HG03469 (cell line): Measurements from ENCODE around the gene TAF3.
"Not testable (repeated sequence)": the region's sequence is repeated elsewhere in the genome, so short reads cannot be mapped to it uniquely, and the experiment has no call there.

Experiments used
- ATAC-seq: cut with Tn5 transposase; IDR thresholded peaks from one replicate; pipeline ENCODE4 v1.9.1; 2021; ENCODE audit warnings: mild to moderate bottlenecking, moderate library complexity, moderate number of reproducible peaks; ENCODE audit not compliant: unreplicated experiment

Gene TAF3

DNA sequence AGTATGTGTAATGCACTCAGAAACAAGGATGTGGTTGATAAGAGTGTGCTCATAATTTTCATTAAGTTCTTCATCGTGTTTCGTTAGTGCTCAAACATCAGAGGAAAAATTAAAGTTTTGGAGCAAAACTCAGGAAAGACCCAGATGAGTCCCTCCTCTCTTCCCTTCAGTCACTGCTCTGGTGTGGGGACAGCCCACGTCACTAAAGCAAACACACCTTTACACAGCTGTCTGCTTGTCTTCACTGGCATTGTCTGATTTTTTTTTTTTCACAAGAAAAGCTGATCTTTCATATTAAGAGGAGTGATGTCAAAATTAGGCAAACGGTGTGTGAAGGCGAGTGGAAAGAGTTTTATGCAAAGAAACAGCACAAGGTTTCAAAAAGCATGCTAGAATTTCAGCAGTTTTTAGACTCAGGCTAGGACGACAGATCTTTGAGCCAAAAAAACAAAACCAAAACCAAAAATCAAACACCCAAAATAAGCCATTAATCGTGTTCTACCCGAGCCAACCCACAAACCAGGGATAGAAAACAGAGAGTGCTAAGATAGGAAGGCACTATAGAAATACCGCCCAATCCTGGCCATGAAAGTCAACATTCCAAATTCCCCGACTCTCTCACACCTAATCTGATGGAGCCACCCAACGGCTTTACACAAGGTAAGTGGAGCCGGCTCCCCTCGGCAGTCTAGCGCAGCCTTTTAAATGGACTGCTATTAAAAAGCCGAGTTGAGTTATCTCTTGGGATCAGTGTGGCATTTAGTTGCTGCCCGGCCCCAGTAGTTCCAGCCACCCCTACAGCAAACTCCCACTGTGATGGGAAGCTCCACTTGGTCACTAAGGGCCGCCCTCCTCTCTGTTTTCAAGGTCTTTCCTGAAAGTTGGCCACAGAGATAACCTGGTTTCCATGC lies 208.3 kb downstream of the TAF3 start:
- ATAC-seq = no peak

- ATAC-seq = not testable (repeated sequence)
These were observed 212.9 kb downstream of the TAF3 start for GRCh38 chr10:8031211-8031610.

DNA sequence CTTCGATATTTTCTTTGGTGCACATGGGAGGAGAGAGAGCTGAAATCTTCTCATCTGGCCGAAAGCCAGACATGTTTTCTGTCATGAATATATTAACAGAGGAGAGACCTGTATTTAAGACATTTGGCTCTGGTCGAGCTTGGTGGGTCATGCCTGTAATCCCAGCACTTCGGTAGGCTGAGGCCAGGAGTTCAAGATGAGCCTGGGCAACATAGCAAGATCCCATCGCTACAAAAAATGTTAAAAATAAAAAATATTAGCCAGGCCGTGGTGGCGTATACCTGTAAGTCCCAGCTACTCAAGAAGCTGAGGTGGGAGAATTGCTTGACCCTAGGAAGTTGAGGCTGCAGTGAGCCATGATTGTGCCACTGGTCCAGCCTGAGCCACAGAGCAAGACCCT lies 214.3 kb downstream of the TAF3 start:
- ATAC-seq = no peak

DNA sequence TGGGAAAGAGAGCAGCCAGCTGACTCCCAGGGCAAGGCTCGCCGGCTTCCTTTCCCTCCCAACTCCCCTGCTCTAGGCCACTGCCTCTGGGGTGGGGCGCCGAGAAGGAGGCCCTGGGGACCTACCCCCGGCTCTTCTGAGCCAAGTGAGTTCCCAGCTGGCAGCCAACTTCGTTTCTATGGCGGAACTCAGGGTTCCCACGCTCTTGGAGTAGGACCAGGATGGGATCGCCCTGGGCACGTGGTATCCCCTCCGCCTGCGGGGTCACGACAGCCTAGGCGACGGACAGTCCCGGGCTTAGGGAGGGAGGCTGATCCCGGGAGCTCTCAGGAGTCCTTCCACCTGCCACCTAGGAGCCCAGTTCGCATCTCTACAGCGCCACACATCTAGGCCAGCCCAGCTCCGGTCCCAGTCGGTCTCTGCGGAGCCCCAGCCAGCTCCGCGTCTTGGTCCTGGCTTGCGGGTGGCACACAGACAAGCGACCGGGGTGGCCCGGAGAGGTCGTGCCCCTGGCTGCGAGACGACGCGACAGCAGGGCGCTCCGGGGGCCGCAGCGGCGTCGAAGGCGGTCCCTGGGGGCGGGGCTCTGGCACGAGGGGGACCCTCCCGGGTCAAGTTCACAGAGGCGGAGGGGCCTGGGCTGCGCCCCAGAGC lies 215.6 kb downstream of the TAF3 start:
- no peak for ATAC-seq

DNA sequence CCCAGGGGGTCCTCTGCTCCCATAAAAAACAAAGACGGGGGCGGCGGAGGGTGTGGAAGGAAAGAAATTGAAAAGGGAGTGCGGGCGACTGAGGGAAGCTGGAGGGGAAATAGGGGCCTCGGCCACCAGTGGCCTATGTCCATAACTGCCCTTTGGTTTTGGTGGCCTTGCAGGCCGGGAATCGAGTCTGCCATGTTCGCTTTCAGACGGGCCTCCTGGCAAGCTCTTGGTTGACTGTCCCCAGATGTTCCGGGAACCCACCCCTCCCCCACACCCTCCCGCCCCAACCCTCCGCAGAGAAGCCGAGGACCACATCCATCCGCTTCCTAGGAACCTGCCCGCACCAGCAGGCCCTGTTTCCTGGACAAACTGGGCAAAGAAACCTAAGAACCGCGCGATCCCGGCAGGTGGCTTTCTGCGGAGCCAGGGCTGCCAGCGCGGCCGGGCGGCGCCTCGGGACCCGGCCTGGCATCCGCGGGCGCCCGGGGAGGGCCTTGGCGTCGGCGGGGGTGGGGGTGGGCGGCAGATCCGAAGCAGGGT lies 216.2 kb downstream of the TAF3 start:
- ATAC-seq = no peak

GRCh38 chr10:8035006-8035640 lies 216.8 kb downstream of the TAF3 start:
- ATAC-seq = no peak

- no peak for ATAC-seq
These were observed 217.6 kb downstream of the TAF3 start for GRCh38 chr10:8035641-8036470.

DNA sequence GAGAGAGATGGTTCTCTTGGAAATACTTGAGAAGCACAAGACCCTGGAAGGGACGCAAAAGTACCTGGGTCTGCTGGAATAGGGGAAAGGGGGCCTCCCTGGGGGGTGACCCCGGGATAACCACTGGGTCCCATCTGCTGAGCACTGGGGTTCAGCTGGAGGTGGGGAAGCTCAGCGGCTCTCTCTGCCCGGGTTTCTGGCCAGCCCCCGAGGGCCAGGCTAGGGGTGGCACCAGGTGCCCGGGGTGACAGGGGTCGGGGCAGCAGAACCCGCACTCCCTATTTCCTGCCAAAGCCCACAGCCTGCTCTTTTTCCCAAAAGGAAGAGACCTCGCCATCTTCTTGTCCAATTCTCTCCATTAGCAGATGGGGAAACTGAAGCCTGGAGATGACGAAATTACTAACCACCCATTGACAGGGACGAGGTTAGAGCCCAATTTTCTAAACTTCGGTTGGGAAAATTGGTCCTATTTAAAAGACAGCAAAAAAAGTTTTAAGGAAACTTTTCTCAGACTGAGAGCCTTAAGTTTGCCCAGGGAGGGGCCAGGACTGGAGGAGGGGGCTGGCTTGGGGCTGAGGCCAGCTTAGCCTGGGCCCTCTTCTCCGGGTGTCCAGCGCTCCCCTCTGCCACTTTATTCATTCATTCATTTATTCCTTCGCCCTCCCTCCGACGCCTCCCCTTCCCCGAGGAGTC lies 218.3 kb downstream of the TAF3 start:
- ATAC-seq = no peak

- no peak for ATAC-seq
These were observed 219.0 kb downstream of the TAF3 start for GRCh38 chr10:8037199-8037801.

GRCh38 chr10:8037941-8038894 lies 219.9 kb downstream of the TAF3 start:
- ATAC-seq = no peak

DNA sequence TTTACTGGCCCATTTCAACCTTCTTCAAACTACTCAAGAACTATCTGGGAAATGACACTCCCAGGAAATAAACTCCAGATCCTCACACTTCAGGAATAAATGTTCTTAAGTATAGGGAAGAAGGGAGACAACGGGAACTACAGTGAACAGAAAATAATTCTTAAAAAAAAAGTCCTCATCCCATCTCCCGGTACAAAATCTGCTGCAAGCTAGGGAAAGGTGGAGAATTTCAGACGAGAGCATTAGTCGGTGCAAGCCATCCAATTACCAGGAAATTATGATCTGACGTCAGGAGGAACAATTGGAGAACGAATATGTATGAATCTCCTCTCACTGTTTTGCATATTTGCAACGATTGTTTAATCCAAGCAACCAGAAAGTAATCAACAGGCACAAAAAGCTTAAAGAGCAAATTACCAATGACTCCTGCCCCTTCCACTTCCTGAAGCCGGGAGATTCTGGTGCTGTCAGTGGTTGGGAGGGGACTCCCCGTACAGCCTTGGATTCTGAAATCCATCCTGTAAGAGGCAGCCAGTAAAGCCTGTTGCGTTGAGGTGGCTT lies 221.1 kb downstream of the TAF3 start:
- no peak for ATAC-seq

- ATAC-seq = no peak
These were observed 222.3 kb downstream of the TAF3 start for GRCh38 chr10:8040651-8041050.

DNA sequence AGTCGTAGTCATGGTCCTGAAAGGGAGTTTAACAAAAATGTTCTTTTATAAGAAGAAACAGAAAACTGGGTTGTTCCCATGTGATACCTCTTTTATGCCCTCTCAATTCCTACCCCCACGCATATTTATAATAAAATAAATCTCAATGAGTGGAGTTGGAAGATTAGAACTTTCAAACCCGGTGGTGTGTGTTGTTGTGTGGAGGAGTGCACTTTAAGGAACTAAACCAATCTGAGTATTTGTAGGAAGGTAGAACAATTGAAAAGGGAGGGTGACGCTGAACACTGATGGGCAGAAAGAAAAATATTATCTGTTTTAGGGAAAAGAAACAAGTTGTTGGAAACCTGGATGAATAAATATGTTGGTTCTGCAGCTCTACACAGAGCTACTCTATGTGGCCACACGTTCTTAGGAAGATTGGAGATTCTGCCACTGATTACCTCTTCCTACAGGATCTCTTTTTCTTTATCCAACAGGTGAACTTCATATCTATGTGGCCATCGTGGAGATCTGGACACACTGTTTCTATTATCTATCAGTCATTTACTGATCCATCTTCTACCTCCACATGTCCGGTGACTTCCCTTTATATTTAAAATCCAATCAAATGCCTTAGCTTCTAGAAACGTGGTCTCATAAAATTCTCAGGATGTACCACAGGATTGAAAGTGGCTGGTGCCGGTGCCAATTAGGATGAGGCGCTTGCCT lies 223.1 kb downstream of the TAF3 start:
- no peak for ATAC-seq

GRCh38 chr10:8041992-8042720 lies 223.9 kb downstream of the TAF3 start:
- no peak for ATAC-seq

- ATAC-seq = no peak
These were observed 224.6 kb downstream of the TAF3 start for GRCh38 chr10:8042721-8043568.
